ENCODE measurements around the gene PDLIM5. TPM values are rescaled to one million over a fixed set of nuclear protein-coding genes. Genes with fewer than 3 reads are reported as not detected.

PDLIM5 gene
- total and polyA plus RNA-seq, 5 experiments from 2014 or later = 29.1 to 46.3 (median 33.6) TPM

- Mint-ChIP-seq H3K4me3 (no peak overlapping the region), H3K36me3 (peaks cover 0 to 26% (median 13%) of the 10 kb centered on the region in 3 donors), H3K9me3 (no peaks in the 10 kb centered on the region), H3K27me3 (no peaks in the 10 kb centered on the region), H3K27ac (no peak overlapping the region), H3K4me1 (peaks cover 0 to 5% (median 0%) of the 10 kb centered on the region in 4 donors)
- POLR2A ChIA-PET = no interaction called here
- DNase-seq (no peak), ATAC-seq (no peak)
Measured at GRCh38 chr4:94582517-94582916, 130.8 kb downstream of the PDLIM5 start.

GRCh38 chr4:94583914-94584641, 132.3 kb downstream of the PDLIM5 start:
- H3K4me3 Mint-ChIP-seq = no peak overlapping the region
- ATAC-seq (no peak), DNase-seq (no peak)
- no peaks in the 10 kb centered on the region for H3K9me3 Mint-ChIP-seq
- H3K27ac Mint-ChIP-seq = no peak overlapping the region
- peaks cover 0 to 27% (median 14%) of the 10 kb centered on the region in 3 donors for H3K36me3 Mint-ChIP-seq
- no peaks in the 10 kb centered on the region for H3K27me3 Mint-ChIP-seq
- peaks cover 0 to 5% (median 0%) of the 10 kb centered on the region in 4 donors for H3K4me1 Mint-ChIP-seq
- POLR2A ChIA-PET = no interaction called here

- no peak overlapping the region for H3K4me3 Mint-ChIP-seq
- POLR2A ChIA-PET = no interaction called here
- no peaks in the 10 kb centered on the region for H3K9me3 Mint-ChIP-seq
- H3K36me3 Mint-ChIP-seq = peaks cover 0 to 39% (median 20%) of the 10 kb centered on the region in 3 donors
- H3K4me1 Mint-ChIP-seq = peaks cover 0 to under 1% (median 0%) of the 10 kb centered on the region in 4 donors
- no peak for ATAC-seq
- no peak for DNase-seq
- no peaks in the 10 kb centered on the region for H3K27me3 Mint-ChIP-seq
- no peak overlapping the region for H3K27ac Mint-ChIP-seq
Measured at GRCh38 chr4:94588896-94589693, 137.4 kb downstream of the PDLIM5 start.

- H3K36me3 Mint-ChIP-seq = peaks cover 0 to 32% (median 17%) of the 10 kb centered on the region in 3 donors
- no peaks in the 10 kb centered on the region for H3K4me1 Mint-ChIP-seq
- POLR2A ChIA-PET = no interaction called here
- no peaks in the 10 kb centered on the region for H3K9me3 Mint-ChIP-seq
- H3K27ac Mint-ChIP-seq = no peak overlapping the region
- DNase-seq = no peak
- ATAC-seq = no peak
- no peaks in the 10 kb centered on the region for H3K27me3 Mint-ChIP-seq
- H3K4me3 Mint-ChIP-seq = no peak overlapping the region
Measured at GRCh38 chr4:94590493-94590892, 138.8 kb downstream of the PDLIM5 start.

- Mint-ChIP-seq H3K27me3 (no peaks in the 10 kb centered on the region), H3K27ac (peak overlapping the region in 1 of 10 donors; percentile 80), H3K9me3 (no peaks in the 10 kb centered on the region), H3K36me3 (peaks cover 0 to 25% (median 12%) of the 10 kb centered on the region in 3 donors), H3K4me3 (no peak overlapping the region), H3K4me1 (no peaks in the 10 kb centered on the region)
- DNase-seq = no peak
- no peak for ATAC-seq
- POLR2A ChIA-PET = no interaction called here
Measured at GRCh38 chr4:94591289-94591688, 139.5 kb downstream of the PDLIM5 start.

GRCh38 chr4:94595013-94595412, 143.3 kb downstream of the PDLIM5 start:
- DNase-seq = no peak
- Mint-ChIP-seq H3K4me1 (no peaks in the 10 kb centered on the region), H3K27ac (no peak overlapping the region), H3K36me3 (peaks cover 0 to 14% (median 6%) of the 10 kb centered on the region in 3 donors), H3K4me3 (no peak overlapping the region), H3K9me3 (no peaks in the 10 kb centered on the region), H3K27me3 (no peaks in the 10 kb centered on the region)
- POLR2A ChIA-PET = no interaction called here
- no peak for ATAC-seq

GRCh38 chr4:94595880-94596483, 144.2 kb downstream of the PDLIM5 start:
- H3K27me3 Mint-ChIP-seq = no peaks in the 10 kb centered on the region
- H3K27ac Mint-ChIP-seq = no peak overlapping the region
- ATAC-seq (no peak), DNase-seq (peak in 3 of 10 donors; percentile 28 to 45 (median 41))
- peaks cover 0 to 14% (median 6%) of the 10 kb centered on the region in 3 donors for H3K36me3 Mint-ChIP-seq
- H3K4me1 Mint-ChIP-seq = no peaks in the 10 kb centered on the region
- POLR2A ChIA-PET = no interaction called here
- H3K4me3 Mint-ChIP-seq = no peak overlapping the region
- no peaks in the 10 kb centered on the region for H3K9me3 Mint-ChIP-seq

- ATAC-seq (no peak), DNase-seq (no peak)
- Mint-ChIP-seq H3K27me3 (no peaks in the 10 kb centered on the region), H3K36me3 (no peaks in the 10 kb centered on the region), H3K9me3 (no peaks in the 10 kb centered on the region), H3K4me1 (no peaks in the 10 kb centered on the region), H3K4me3 (no peak overlapping the region), H3K27ac (no peak overlapping the region)
- POLR2A ChIA-PET = no interaction called here
Measured at GRCh38 chr4:94598758-94599157, 147.0 kb downstream of the PDLIM5 start.

GRCh38 chr4:94603170-94603747, 151.5 kb downstream of the PDLIM5 start:
- Mint-ChIP-seq H3K27me3 (no peaks in the 10 kb centered on the region), H3K9me3 (no peaks in the 10 kb centered on the region)
- ATAC-seq = no peak

GRCh38 chr4:94605241-94605805, 153.6 kb downstream of the PDLIM5 start:
- Mint-ChIP-seq H3K36me3 (peaks cover 0 to 2% (median 0%) of the 10 kb centered on the region in 3 donors), H3K27me3 (no peaks in the 10 kb centered on the region), H3K4me3 (no peak overlapping the region), H3K27ac (no peak overlapping the region), H3K9me3 (no peaks in the 10 kb centered on the region), H3K4me1 (peaks cover 4 to 8% (median 7%) of the 10 kb centered on the region in 4 donors)
- DNase-seq = no peak
- POLR2A ChIA-PET = no interaction called here
- no peak for ATAC-seq

More at GRCh38 chr4:94603170-94603747, 151.5 kb downstream of the PDLIM5 start:
- POLR2A ChIA-PET = no interaction called here
- peaks cover 0 to 2% (median 0%) of the 10 kb centered on the region in 3 donors for H3K36me3 Mint-ChIP-seq
- peaks cover 0 to 2% (median 0%) of the 10 kb centered on the region in 4 donors for H3K4me1 Mint-ChIP-seq
- no peak overlapping the region for H3K4me3 Mint-ChIP-seq
- DNase-seq = no peak
- no peak overlapping the region for H3K27ac Mint-ChIP-seq

- Mint-ChIP-seq H3K9me3 (no peaks in the 10 kb centered on the region), H3K27me3 (no peaks in the 10 kb centered on the region), H3K36me3 (no peaks in the 10 kb centered on the region), H3K4me1 (peaks cover 10 to 16% (median 12%) of the 10 kb centered on the region in 4 donors), H3K27ac (peak overlapping the region in 5 of 10 donors; percentile 36 to 84 (median 61)), H3K4me3 (peak overlapping the region in 8 of 10 donors; percentile 7 to 35 (median 25))
- POLR2A ChIA-PET = no interaction called here
- DNase-seq (peak in 3 of 10 donors; percentile 2 to 15 (median 10)), ATAC-seq (peak; percentile 59 to 69)
Measured at GRCh38 chr4:94610145-94610544, 158.4 kb downstream of the PDLIM5 start.

GRCh38 chr4:94613248-94613647, 161.5 kb downstream of the PDLIM5 start:
- DNase-seq = no peak
- POLR2A ChIA-PET = no interaction called here

More at GRCh38 chr4:94613248-94613647, 161.5 kb downstream of the PDLIM5 start:
- H3K27me3 Mint-ChIP-seq = no peaks in the 10 kb centered on the region
- H3K36me3 Mint-ChIP-seq = peaks cover 0 to 9% (median 2%) of the 10 kb centered on the region in 3 donors
- H3K27ac Mint-ChIP-seq = no peak overlapping the region
- no peak for ATAC-seq
- no peak overlapping the region for H3K4me3 Mint-ChIP-seq
- H3K4me1 Mint-ChIP-seq = peaks cover 10 to 16% (median 12%) of the 10 kb centered on the region in 4 donors
- H3K9me3 Mint-ChIP-seq = no peaks in the 10 kb centered on the region
